BE2C (cell line): ENCODE measurements around the gene ZNF853.

Experiments
- DNase-seq: peaks from one replicate; pipeline ENCODE4 v3.0.0-alpha.2; 2020
- H3K27me3 ChIP-seq: fragments of 250-450 bp; sonication (Bioruptor Pico); 2 replicates; pipeline ENCODE4 v1.5.1; 2020; ENCODE audit warnings: mild to moderate bottlenecking
- H3K36me3 ChIP-seq: fragments of 250-450 bp; sonication (Bioruptor Pico); 2 replicates; pipeline ENCODE4 v1.5.1; 2020; ENCODE audit warnings: mild to moderate bottlenecking
- H3K4me1 ChIP-seq: fragments of 250-450 bp; sonication (Bioruptor Pico); 2 replicates; pipeline ENCODE4 v1.5.1; 2020
- H3K4me3 ChIP-seq: 2 replicates; pipeline ENCODE4 v1.5.1; 2011; ENCODE audit warnings: low read depth, low read length
- H3K9me3 ChIP-seq: fragments of 250-450 bp; sonication (Bioruptor Pico); 2 replicates; pipeline ENCODE4 v1.5.1; 2020
- CTCF ChIP-seq: IDR thresholded peaks from 2 replicates; pipeline ENCODE4 v1.5.1; 2012; ENCODE audit warnings: mild to moderate bottlenecking, low read depth, low read length

The ZNF853 gene

GRCh38 chr7:6649241-6649961 lies 34.0 kb downstream of the ZNF853 start:
- Histone ChIP-seq H3K36me3 (peaks cover 78% of the 10 kb centered on the region), H3K9me3 (no peaks in the 10 kb centered on the region; the same call in 1 of the 2 replicates)

GRCh38 chr7:6650086-6650485 lies 34.7 kb downstream of the ZNF853 start:
- Histone ChIP-seq H3K4me3 (no peak overlapping the region), H3K36me3 (peaks cover 78% of the 10 kb centered on the region), H3K4me1 (no peaks in the 10 kb centered on the region), H3K27me3 (no peaks in the 10 kb centered on the region), H3K9me3 (no peaks in the 10 kb centered on the region; the same call in 1 of the 2 replicates)
- DNase-seq: no peak
- TF ChIP-seq CTCF: no peak

More at GRCh38 chr7:6649241-6649961, 34.0 kb downstream of the ZNF853 start:
- TF ChIP-seq CTCF: no peak
- H3K4me3 ChIP-seq: no peak overlapping the region
- H3K27me3 ChIP-seq: no peaks in the 10 kb centered on the region
- DNase-seq: no peak
- no peaks in the 10 kb centered on the region for H3K4me1 ChIP-seq

GRCh38 chr7:6650521-6651011 lies 35.2 kb downstream of the ZNF853 start:
- no peak for TF ChIP-seq CTCF
- Histone ChIP-seq H3K9me3 (no peaks in the 10 kb centered on the region; the same call in 1 of the 2 replicates), H3K36me3 (peaks cover 75% of the 10 kb centered on the region), H3K4me3 (no peak overlapping the region), H3K27me3 (no peaks in the 10 kb centered on the region), H3K4me1 (no peaks in the 10 kb centered on the region)
- no peak for DNase-seq

GRCh38 chr7:6651851-6652445 lies 36.5 kb downstream of the ZNF853 start:
- H3K9me3 ChIP-seq: no peaks in the 10 kb centered on the region; the same call in 1 of the 2 replicates
- H3K4me1 ChIP-seq: no peaks in the 10 kb centered on the region
- DNase-seq: no peak

GRCh38 chr7:6652446-6653011 lies 37.1 kb downstream of the ZNF853 start:
- no peak for DNase-seq

More at GRCh38 chr7:6651851-6652445, 36.5 kb downstream of the ZNF853 start:
- H3K4me3 ChIP-seq: no peak overlapping the region
- no peaks in the 10 kb centered on the region for H3K27me3 ChIP-seq
- peaks cover 65% of the 10 kb centered on the region for H3K36me3 ChIP-seq
- TF ChIP-seq CTCF: no peak

More at GRCh38 chr7:6652446-6653011, 37.1 kb downstream of the ZNF853 start:
- peaks cover 59% of the 10 kb centered on the region for H3K36me3 ChIP-seq
- H3K27me3 ChIP-seq: no peaks in the 10 kb centered on the region
- H3K4me1 ChIP-seq: no peaks in the 10 kb centered on the region
- no peak for TF ChIP-seq CTCF
- no peak overlapping the region for H3K4me3 ChIP-seq
- no peaks in the 10 kb centered on the region; the same call in 1 of the 2 replicates for H3K9me3 ChIP-seq
